ENCODE data around the gene RIMKLA. TPM values are rescaled to one million over a fixed set of nuclear protein-coding genes. Genes with fewer than 3 reads are reported as not detected.

RIMKLA gene, protein sequence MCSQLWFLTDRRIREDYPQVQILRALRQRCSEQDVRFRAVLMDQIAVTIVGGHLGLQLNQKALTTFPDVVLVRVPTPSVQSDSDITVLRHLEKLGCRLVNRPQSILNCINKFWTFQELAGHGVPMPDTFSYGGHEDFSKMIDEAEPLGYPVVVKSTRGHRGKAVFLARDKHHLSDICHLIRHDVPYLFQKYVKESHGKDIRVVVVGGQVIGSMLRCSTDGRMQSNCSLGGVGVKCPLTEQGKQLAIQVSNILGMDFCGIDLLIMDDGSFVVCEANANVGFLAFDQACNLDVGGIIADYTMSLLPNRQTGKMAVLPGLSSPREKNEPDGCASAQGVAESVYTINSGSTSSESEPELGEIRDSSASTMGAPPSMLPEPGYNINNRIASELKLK
- total RNA-seq, result not detected in 2 replicates
- 0.05 TPM for total RNA-seq (2013)
- 0.01 and 0.04 TPM in 2 replicates for polyA plus RNA-seq
- polyA minus RNA-seq, result 0.07 TPM in 1 of 2 replicates, not detected in the other

DNA sequence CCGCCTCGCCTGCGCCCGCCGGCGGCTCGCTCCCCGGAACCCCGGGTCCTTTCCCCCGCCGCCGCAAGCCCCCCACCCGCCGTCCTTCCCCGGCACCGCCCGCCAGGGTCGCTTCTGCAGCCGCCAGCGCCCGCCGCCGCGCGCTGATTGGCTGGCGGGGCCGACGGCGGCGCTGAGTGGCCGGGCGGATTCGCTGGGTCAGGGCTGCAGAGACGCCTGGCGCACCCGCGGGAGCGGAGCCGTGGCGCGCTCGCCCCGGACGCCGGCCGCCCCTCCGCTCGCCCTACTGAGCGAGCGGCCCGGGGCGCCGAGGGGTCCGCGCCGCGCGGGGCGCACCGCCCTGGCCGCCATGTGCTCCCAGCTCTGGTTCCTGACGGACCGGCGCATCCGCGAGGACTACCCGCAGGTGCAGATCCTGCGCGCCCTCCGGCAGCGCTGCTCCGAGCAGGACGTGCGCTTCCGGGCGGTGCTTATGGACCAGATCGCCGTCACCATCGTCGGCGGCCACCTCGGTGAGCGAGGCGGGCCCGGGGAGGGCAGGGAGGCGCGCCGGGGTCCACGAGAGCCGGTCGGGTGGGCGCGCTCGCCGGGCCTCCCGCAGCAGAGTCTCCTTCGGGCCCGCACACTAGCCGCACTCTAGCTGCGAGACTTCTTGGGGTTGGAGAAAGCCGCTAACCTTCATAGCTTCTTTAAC, at the start of gene RIMKLA:
Gene RIMKLA, plus strand, starts transcription at position 207 of the 694 bp plus-strand sequence. Its CDS starts 143 bp downstream, at position 350.
- Histone ChIP-seq H3K9ac (ENCODE audit: low read length) (peak within 1 kb of the TSS; percentile 54), H3K27me3 (replicated peaks in 1 of 4; ENCODE audit: control extremely low read depth in 1 of 4, control insufficient read depth in 3 of 4, insufficient read depth in 4 of 4, low read length in 3 of 4) (peaks cover 0 to 32% (median 26%) of the 10 kb centered on the region in 4 experiments), H3K9me3 (ENCODE audit: control extremely low read depth in 1 of 3, control insufficient read depth in 2 of 3, insufficient read depth in 1 of 3, low read length in 2 of 3) (no peaks in the 10 kb centered on the region), H3K4me3 (ENCODE audit: control extremely low read depth in 1 of 5, extremely low read depth in 1 of 5, insufficient read depth in 1 of 5, low read depth in 2 of 5, low read length in 4 of 5) (peak within 1 kb of the TSS in 4 of 5 experiments; percentile 11 to 54 (median 44)), H3K4me2 (replicated peaks; ENCODE audit: low read depth, low read length, poor library complexity, severe bottlenecking) (peak within 1 kb of the TSS; percentile 83), H4K20me1 (ENCODE audit: control insufficient read depth, insufficient read depth, low read length, poor library complexity, severe bottlenecking) (no peaks in the 10 kb centered on the region), H3K36me3 (replicated peaks in 1 of 2; ENCODE audit: control extremely low read depth in 1 of 2, control insufficient read depth in 1 of 2, extremely low read depth in 1 of 2, insufficient read depth in 2 of 2, low read length in 1 of 2) (no peaks in the 10 kb centered on the region), H3K79me2 (ENCODE audit: control insufficient read depth, insufficient read depth, low read length) (no peaks in the 10 kb centered on the region), H3K4me1 (ENCODE audit: control insufficient read depth in 2 of 2, insufficient read depth in 2 of 2, low read length in 2 of 2) (peaks cover 9 to 14% of the 10 kb centered on the region in 2 donors), H2AFZ (ENCODE audit: insufficient read depth, low read depth, low read length, poor library complexity, severe bottlenecking) (peak within 1 kb of the TSS; percentile 72), H3K27ac (ENCODE audit: low read length in 2 of 2) (no peak within 1 kb of the TSS)
- Mint-ChIP-seq H3K9me3 (ENCODE audit: insufficient read depth) (no peaks in the 10 kb centered on the region), H3K27ac (no peak within 1 kb of the TSS), H3K27me3 (peaks cover 57% of the 10 kb centered on the region), H3K4me3 (peak within 1 kb of the TSS; percentile 84), H3K4me1 (peaks cover 11% of the 10 kb centered on the region)
- under 1% methylated on average over 101 of the region's 101 CpGs for WGBS (ENCODE audit: insufficient coverage)
- peak; percentile 73 for ATAC-seq (ENCODE audit: low read depth)
- ChIA-PET CTCF (no interaction called here), POLR2A (no interaction called here)
- TF ChIP-seq EZH2 (IDR thresholded peaks at IDR 0.05; ENCODE audit: borderline replicate concordance, insufficient read depth, low read depth, low read length, poor library complexity, severe bottlenecking), result no peak
- TF ChIP-seq, protein P1, sequence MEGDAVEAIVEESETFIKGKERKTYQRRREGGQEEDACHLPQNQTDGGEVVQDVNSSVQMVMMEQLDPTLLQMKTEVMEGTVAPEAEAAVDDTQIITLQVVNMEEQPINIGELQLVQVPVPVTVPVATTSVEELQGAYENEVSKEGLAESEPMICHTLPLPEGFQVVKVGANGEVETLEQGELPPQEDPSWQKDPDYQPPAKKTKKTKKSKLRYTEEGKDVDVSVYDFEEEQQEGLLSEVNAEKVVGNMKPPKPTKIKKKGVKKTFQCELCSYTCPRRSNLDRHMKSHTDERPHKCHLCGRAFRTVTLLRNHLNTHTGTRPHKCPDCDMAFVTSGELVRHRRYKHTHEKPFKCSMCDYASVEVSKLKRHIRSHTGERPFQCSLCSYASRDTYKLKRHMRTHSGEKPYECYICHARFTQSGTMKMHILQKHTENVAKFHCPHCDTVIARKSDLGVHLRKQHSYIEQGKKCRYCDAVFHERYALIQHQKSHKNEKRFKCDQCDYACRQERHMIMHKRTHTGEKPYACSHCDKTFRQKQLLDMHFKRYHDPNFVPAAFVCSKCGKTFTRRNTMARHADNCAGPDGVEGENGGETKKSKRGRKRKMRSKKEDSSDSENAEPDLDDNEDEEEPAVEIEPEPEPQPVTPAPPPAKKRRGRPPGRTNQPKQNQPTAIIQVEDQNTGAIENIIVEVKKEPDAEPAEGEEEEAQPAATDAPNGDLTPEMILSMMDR (IDR thresholded peaks at IDR 0.05), result no peak
- DNase-seq, result peak; percentile 57
- intact Hi-C loops (cut with micrococcal nuclease), result no loop called here
